ENCODE measurements around the gene STRA8.

DNA sequence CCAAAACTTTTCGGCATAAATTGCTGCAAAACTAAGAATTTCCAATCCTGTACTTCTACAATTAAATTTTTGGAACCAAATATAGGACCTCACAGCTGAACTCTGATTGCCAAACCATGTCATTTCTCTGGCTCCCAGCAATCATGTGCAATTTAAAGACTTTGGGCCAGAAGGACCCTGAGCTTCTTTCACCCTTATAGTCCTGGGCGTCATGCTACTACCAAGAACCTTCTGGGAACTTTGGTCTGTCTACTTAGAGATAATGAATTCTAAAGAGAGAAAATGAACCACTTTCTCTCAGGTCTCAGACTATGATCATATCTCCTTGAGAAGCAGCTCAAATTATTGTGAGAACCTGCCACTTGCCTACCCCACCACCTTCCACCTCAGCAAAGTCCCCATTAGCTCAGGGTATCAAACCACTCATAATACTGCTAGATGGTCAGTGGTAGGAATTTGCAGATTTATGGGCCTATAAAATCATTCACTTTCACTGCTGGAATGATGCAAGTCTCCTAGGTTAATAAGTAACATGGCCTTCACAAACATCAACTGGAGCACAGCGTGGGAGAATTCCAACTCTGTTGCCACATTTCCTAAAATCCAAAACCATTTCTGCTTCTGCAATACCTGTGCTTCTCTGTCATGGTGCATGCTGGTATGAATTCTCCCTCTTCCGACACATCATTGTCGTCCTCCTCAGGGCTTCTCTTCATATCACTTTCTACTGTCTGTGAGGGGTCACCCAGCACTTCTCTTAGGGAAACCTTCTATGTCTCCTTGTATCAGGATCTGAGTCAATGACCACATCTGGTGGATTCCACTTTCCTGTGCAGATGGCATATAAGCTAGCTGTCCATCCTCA is 15.8 kb upstream of the STRA8 start:
- no peak for TF ChIP-seq POLR2A (IDR thresholded peaks at IDR 0.05)
- TF ChIP-seq, protein P1, sequence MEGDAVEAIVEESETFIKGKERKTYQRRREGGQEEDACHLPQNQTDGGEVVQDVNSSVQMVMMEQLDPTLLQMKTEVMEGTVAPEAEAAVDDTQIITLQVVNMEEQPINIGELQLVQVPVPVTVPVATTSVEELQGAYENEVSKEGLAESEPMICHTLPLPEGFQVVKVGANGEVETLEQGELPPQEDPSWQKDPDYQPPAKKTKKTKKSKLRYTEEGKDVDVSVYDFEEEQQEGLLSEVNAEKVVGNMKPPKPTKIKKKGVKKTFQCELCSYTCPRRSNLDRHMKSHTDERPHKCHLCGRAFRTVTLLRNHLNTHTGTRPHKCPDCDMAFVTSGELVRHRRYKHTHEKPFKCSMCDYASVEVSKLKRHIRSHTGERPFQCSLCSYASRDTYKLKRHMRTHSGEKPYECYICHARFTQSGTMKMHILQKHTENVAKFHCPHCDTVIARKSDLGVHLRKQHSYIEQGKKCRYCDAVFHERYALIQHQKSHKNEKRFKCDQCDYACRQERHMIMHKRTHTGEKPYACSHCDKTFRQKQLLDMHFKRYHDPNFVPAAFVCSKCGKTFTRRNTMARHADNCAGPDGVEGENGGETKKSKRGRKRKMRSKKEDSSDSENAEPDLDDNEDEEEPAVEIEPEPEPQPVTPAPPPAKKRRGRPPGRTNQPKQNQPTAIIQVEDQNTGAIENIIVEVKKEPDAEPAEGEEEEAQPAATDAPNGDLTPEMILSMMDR (IDR thresholded peaks at IDR 0.05), result no peak
